Transverse colon (tissue), 4 donors: ENCODE data around the gene JPH2. TPM values are rescaled to one million over a fixed set of nuclear protein-coding genes. Genes with fewer than 3 reads are reported as not detected.
A peak's percentile ranks its signal among the peaks of the same experiment; 100 is the strongest.

ENCODE experiments used
- DNase-seq: peaks from one replicate; pipeline ENCODE4 v3.0.0-alpha.2; 2019
- H3K27ac ChIP-seq, 4 donors: fragments of 200-600 bp; sonication (generic); 2 replicates each; pipeline ENCODE4 v1.5.1; 2016 to 2018; ENCODE audit warnings: inconsistent platforms in 4 of 4
- H3K27me3 ChIP-seq: fragments of 200-600 bp; sonication (generic); 2 replicates; pipeline ENCODE4 v1.5.1; 2017; ENCODE audit warnings: inconsistent platforms
- H3K36me3 ChIP-seq, 4 donors: fragments of 200-600 bp; sonication (generic); 2 replicates each; pipeline ENCODE4 v1.5.1; 2017 to 2019; ENCODE audit warnings: inconsistent platforms in 4 of 4
- H3K4me1 ChIP-seq, 4 donors: fragments of 200-600 bp; sonication (generic); 2 replicates each; pipeline ENCODE4 v1.5.1; 2017 to 2020; ENCODE audit warnings: inconsistent platforms in 4 of 4
- H3K4me3 ChIP-seq, 4 donors: fragments of 200-600 bp; sonication (generic); 1 replicate in 1 of 4; 2 replicates in 3 of 4; pipeline versions ENCODE4 v1.5.1 to v1.6.1; 2017 to 2019; ENCODE audit warnings: inconsistent platforms in 4 of 4
- H3K9me3 ChIP-seq, 2 donors: fragments of 200-600 bp; sonication (generic); 2 replicates each; pipeline ENCODE4 v1.5.1; 2017 to 2019; ENCODE audit warnings: inconsistent platforms in 2 of 2
- EP300 ChIP-seq: sonication (generic); formaldehyde crosslinking; IDR thresholded peaks from one replicate; pipeline ENCODE4 v1.6.1; 2017; ENCODE audit warnings: antibody characterized with exemption, low read depth
- POLR2A ChIP-seq: fragments of 450-650 bp; IDR thresholded peaks from one replicate; pipeline ENCODE4 v1.6.1; 2016; ENCODE audit warnings: antibody characterized with exemption, mild to moderate bottlenecking, moderate library complexity
- POLR2AphosphoS5 ChIP-seq, 3 donors: sonication (generic); formaldehyde crosslinking; IDR thresholded peaks; one replicate each; pipeline ENCODE4 v1.6.1; 2016; ENCODE audit warnings: antibody characterized with exemption in 3 of 3
- WGBS, 2 donors: methylation state at CpG; one replicate each; pipeline ENCODE4 v1.1.5; 2018; ENCODE audit warnings: low coverage in 1 of 2; 5-methylcytosine and 5-hydroxymethylcytosine counted together
- in situ Hi-C, 4 donors: fragments of 200-750 bp; cut with MboI; loops; one replicate each; pipeline versions ENCODE4 v1.15.0 to v1.15.1; 2017; ENCODE audit warnings: low sequenced_read_pairs in 3 of 4, low pct_ligation_motif_present in 1 of 4, low pct_unique_long_range_greater_than_20kb in 1 of 4
- intact Hi-C: fragments of 100-400 bp; cut with DNase I; formaldehyde crosslinking; loops from one replicate; pipeline ENCODE4 v1.15.1; 2023; ENCODE audit warnings: low total_unique reads
- total RNA-seq, 4 donors: library from RNA; depleted of rRNA; stranded (reverse); fragments of >200 nt; gene quantifications; one replicate each; pipeline ENCODE4 v1.1.0, GENCODE V29; 2016
- TF ChIP-seq, protein P1 (sequence below), 5 experiments: fragments of 200-600 bp in 3 of 5; fragments of 450-650 bp in 2 of 5; sonication (generic) in 3 of 5; IDR thresholded peaks; 1 replicate in 2 of 5; 2 replicates in 3 of 5; pipeline ENCODE4 v1.5.1; 2016 to 2017; ENCODE audit warnings: antibody characterized with exemption in 5 of 5, inconsistent platforms in 3 of 5, mild to moderate bottlenecking in 2 of 5, moderate library complexity in 1 of 5

Gene JPH2
- total RNA-seq, 4 donors from 2014 or later, result 9.8 to 216 (median 18.3) TPM

GRCh38 chr20:44115762-44116644 is 71.0 kb downstream of the JPH2 start:
- in situ Hi-C loops, result loop anchor here in 1 of 4 donors (5.0 to 25.0 kb wide), 2 partner anchors 71 to 196 kb away; partner anchors contain the start of genes FITM2 and JPH2
- 52% methylated on average over 60 of the region's 76 CpGs; no CpG with 5 or more reads in 1 of the 2 donors for WGBS, 2 donors
- TF ChIP-seq POLR2A (no peak), POLR2AphosphoS5 (IDR thresholded peaks at IDR 0.05) (no peak), EP300 (no peak)
- TF ChIP-seq, protein P1, sequence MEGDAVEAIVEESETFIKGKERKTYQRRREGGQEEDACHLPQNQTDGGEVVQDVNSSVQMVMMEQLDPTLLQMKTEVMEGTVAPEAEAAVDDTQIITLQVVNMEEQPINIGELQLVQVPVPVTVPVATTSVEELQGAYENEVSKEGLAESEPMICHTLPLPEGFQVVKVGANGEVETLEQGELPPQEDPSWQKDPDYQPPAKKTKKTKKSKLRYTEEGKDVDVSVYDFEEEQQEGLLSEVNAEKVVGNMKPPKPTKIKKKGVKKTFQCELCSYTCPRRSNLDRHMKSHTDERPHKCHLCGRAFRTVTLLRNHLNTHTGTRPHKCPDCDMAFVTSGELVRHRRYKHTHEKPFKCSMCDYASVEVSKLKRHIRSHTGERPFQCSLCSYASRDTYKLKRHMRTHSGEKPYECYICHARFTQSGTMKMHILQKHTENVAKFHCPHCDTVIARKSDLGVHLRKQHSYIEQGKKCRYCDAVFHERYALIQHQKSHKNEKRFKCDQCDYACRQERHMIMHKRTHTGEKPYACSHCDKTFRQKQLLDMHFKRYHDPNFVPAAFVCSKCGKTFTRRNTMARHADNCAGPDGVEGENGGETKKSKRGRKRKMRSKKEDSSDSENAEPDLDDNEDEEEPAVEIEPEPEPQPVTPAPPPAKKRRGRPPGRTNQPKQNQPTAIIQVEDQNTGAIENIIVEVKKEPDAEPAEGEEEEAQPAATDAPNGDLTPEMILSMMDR (IDR thresholded peaks at IDR 0.05), result no peak
- Histone ChIP-seq H3K4me3 (no peak overlapping the region), H3K36me3 (no peaks in the 10 kb centered on the region), H3K4me1 (peaks cover 0 to 8% (median 5%) of the 10 kb centered on the region in 4 donors), H3K27me3 (peaks cover 14% of the 10 kb centered on the region), H3K27ac (peak overlapping the region; percentile 9 to 67 (median 27)), H3K9me3 (no peaks in the 10 kb centered on the region)
- intact Hi-C loops, result loop anchor here (2.0 kb wide), 1 partner anchor 75 kb away; no protein-coding TSS in a partner anchor
- no peak for DNase-seq

- Histone ChIP-seq H3K27me3 (peaks cover 14% of the 10 kb centered on the region), H3K36me3 (no peaks in the 10 kb centered on the region), H3K4me1 (peaks cover 0 to 8% (median 5%) of the 10 kb centered on the region in 4 donors), H3K27ac (peak overlapping the region in 2 of 4 donors; percentile 25 to 67), H3K4me3 (no peak overlapping the region), H3K9me3 (no peaks in the 10 kb centered on the region)
- intact Hi-C loops, result no loop called here
- no peak for TF ChIP-seq EP300
- TF ChIP-seq POLR2AphosphoS5 (IDR thresholded peaks at IDR 0.05), result no peak
- DNase-seq, result no peak
- WGBS, 2 donors, result 83 to 85% methylated on average over 1 to 7 of the region's 7 CpGs
- in situ Hi-C loops, result loop anchor here in 1 of 4 donors (5.0 to 25.0 kb wide), 2 partner anchors 72 to 197 kb away; partner anchors contain the start of genes FITM2 and JPH2
These were observed 71.8 kb downstream of the JPH2 start for GRCh38 chr20:44115181-44115580.

- in situ Hi-C loops, result loop anchor here in 2 of 4 donors (5.0 to 25.0 kb wide), 2 partner anchors 79 to 199 kb away; partner anchors contain the start of gene FITM2 (in 1 of the 2)
- 53 to 64% methylated on average over 7 to 8 of the region's 8 CpGs for WGBS, 2 donors
- DNase-seq, result no peak
- Histone ChIP-seq H3K36me3 (no peaks in the 10 kb centered on the region), H3K27ac (peak overlapping the region in 2 of 4 donors; percentile 60 to 68), H3K27me3 (peaks cover 14% of the 10 kb centered on the region), H3K4me1 (peaks cover 0 to 8% (median 5%) of the 10 kb centered on the region in 4 donors), H3K4me3 (no peak overlapping the region), H3K9me3 (no peaks in the 10 kb centered on the region)
- TF ChIP-seq EP300, result no peak
- TF ChIP-seq POLR2AphosphoS5 (IDR thresholded peaks at IDR 0.05), result no peak
- no peak for TF ChIP-seq POLR2A
- TF ChIP-seq, protein P1 (IDR thresholded peaks at IDR 0.05), result no peak
- intact Hi-C loops, result no loop called here
These were observed 73.2 kb downstream of the JPH2 start for GRCh38 chr20:44113618-44114376.

- Histone ChIP-seq H3K27me3 (peaks cover 16% of the 10 kb centered on the region), H3K9me3 (peaks cover 0 to under 1% of the 10 kb centered on the region in 2 donors), H3K4me3 (no peak overlapping the region), H3K36me3 (no peaks in the 10 kb centered on the region), H3K27ac (peak overlapping the region in 2 of 4 donors; percentile 60 to 68), H3K4me1 (peaks cover 0 to 8% (median 5%) of the 10 kb centered on the region in 4 donors)
- intact Hi-C loops (no loop called here), in situ Hi-C loops (loop anchor here in 2 of 4 donors (5.0 to 25.0 kb wide), 2 partner anchors 79 to 199 kb away; partner anchors contain the start of gene FITM2 (in 1 of the 2))
- no peak for DNase-seq
- WGBS, 2 donors, result 65% methylated on average over 5 of the region's 7 CpGs; no CpG with 5 or more reads in 1 of the 2 donors
- no peak for TF ChIP-seq POLR2AphosphoS5 (IDR thresholded peaks at IDR 0.05)
- TF ChIP-seq POLR2A, result no peak
- TF ChIP-seq EP300, result no peak
- TF ChIP-seq, protein P1 (IDR thresholded peaks at IDR 0.05), result no peak
These were observed 73.9 kb downstream of the JPH2 start for GRCh38 chr20:44112889-44113617.
